HTERT RPE-1 (cell line): Measurements from ENCODE around the gene NPR2.

ENCODE experiments used
- in situ Hi-C: fragments of 300-500 bp; cut with MboI; formaldehyde crosslinking; loops from 4 replicates; pipeline ENCODE4 v1.14.3; 2020; ENCODE audit warnings: low sequenced_read_pairs

NPR2 gene

DNA sequence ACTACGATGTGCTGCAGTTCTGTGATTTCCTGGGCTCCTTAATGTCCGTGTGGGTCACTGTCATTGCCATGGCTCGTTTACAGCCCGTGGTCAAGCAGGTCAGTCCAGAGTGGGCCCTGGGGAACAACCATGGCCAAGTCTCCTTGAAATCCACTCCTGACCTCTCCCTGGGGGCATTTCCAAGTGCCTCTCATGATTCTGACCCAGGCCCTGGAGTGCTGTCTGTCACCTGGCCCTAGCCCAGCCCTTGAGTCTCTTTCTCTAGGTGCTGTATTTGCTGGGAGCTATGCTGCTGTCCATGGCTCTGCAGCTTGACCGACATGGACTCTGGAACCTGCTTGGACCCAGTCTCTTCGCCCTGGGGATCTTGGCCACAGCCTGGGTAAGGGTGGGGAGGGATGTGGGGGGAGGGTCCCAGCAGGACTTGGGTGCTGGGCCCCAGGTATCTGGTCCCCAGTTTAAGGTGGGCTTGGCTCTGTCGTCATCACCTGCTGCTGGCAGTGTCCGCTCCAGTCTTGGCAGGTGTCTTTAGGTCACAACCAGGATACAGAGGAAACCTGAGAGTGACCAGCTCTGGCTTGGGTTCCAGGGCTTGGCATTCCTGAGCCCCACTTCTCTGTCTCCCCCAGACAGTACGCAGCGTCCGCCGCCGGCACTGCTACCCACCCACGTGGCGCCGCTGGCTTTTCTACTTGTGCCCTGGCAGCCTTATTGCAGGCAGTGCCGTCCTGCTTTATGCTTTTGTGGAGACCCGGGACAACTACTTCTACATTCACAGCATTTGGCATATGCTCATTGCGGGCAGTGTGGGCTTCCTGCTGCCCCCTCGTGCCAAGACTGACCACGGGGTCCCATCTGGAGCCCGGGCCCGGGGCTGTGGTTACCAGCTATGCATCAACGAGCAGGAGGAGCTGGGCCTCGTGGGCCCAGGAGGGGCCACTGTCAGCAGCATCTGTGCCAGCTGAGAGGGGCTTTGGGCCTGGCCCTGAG is 61.8 kb downstream of the NPR2 start:
- in situ Hi-C loops = no loop called here

DNA sequence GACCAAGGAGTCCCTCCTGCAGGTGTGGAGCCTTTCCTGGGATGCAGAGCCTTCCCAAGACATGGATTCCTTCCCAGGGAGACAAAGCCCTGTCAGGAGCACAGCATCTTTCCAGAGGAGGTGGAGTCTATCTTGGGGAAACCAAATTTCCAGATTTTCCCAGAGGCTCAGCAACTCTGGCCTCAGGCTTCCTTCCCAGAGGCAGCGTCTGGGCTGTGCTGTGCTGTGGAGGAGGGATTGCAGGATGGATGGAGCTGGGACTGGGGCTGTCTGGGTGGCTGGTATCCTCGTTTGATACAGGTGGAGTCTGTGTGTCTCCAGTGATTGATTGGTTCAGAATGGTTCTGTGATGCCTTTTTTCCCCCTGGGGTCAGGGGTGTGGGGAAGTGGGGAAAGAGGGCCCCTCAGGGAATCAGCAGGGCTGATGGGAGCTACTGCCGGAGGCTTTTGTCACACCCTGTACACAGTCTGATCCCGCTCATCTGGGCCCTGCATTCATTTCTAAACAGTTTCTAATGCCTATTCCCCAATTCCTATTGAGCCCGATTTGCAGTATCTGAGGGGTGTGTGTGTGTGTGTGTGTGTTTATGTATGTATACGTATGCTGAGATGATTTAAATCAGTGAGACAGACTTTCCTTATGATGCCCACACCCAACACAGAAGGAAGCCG is 62.8 kb downstream of the NPR2 start:
- in situ Hi-C loops = no loop called here

DNA sequence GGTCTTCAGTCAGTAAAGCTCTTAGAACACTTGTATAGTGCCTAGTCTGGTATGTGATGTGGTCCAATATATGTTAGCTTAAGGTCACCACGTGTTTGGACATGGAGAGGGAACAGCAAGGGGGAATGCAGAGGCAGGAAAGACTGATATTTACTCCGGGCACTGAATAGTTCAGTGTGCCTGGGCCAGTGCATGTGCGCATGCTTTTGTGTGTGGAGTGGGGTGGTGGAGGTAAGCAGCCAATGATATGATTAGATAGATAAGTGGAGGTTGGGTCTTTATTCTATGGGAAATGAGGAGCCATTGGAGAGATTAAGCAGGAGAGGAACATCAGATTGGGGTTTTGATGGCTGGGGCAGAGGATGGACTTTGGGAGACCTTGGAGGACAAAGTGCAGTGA is 64.8 kb downstream of the NPR2 start:
- in situ Hi-C loops = no loop called here

DNA sequence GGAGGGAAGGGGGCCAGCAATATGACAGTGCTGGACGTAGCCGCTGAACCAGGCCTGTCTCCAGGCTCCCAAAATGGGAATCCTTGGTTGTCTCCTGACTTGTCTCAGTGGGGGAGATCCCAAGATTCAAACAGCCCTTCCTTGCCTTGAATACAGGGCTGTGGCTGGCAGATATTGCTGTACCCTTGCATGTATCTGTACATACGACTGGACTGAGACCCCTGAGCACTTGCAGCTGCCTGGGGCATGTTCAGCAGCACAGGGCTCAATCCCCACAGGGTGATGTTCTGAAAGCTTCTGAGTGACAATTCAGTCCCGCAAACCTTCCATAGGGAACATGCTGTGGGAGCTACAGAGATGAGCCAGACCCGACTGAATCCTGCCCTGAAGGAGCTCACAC is 65.5 kb downstream of the NPR2 start:
- in situ Hi-C loops = no loop called here

DNA sequence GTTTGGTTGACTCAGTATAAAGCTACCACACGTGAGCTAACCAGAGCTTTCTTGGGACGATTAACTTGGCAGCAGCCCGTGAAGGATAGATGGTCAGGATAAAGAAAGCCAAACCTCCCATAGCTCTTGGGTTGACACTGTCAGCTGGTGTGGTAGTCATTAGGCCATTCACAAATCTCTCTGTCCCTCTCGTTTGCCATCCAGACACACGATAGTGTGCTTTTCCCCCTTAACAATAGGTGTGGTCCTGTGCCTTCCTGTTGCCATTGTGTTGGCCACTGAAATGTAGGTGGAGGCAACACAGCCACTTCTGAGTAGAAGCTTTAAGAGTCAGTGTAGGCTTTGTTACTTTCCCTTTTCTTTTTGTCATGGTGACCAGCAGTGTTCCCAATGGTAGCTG is 67.1 kb downstream of the NPR2 start:
- in situ Hi-C loops = no loop called here
